HepG2 (cell line): ENCODE measurements around the gene KDELR3. TPM values are rescaled to one million over a fixed set of nuclear protein-coding genes. Genes with fewer than 3 reads are reported as not detected.

Experiments used
- ASH2L ChIP-seq: fragments of 300-600, 200-600 bp; sonication (generic); IDR thresholded peaks from 2 replicates; pipeline ENCODE4 v1.7.0; 2017; ENCODE audit warnings: low read depth, mild to moderate bottlenecking, moderate library complexity, mixed read lengths, low read length; ENCODE audit not compliant: insufficient read length
- ATAD3A ChIP-seq: sonication (generic); formaldehyde crosslinking; IDR thresholded peaks from 2 replicates; pipeline ENCODE4 v1.4.0; 2020; ENCODE audit warnings: missing genetic modification reagents
- CBFB ChIP-seq: sonication (generic); formaldehyde crosslinking; IDR thresholded peaks from 2 replicates; pipeline ENCODE4 v1.4.0; 2020; ENCODE audit warnings: missing genetic modification reagents
- GABPB1 ChIP-seq: IDR thresholded peaks from 2 replicates; pipeline ENCODE4 v1.6.1; 2016; ENCODE audit warnings: mild to moderate bottlenecking, missing genetic modification reagents, moderate library complexity, missing compliant biosample characterization
- HNRNPLL ChIP-seq: fragments of 200-400 bp; formaldehyde crosslinking; IDR thresholded peaks from 2 replicates; pipeline ENCODE4 v1.6.1; 2017; ENCODE audit warnings: mild to moderate bottlenecking, low read depth, low read length; ENCODE audit not compliant: poor library complexity, severe bottlenecking
- HOXA3 ChIP-seq: sonication (generic); formaldehyde crosslinking; IDR thresholded peaks from 2 replicates; pipeline ENCODE4 v1.5.0; 2020; ENCODE audit warnings: missing genetic modification reagents
- KAT7 ChIP-seq: IDR thresholded peaks from 2 replicates; pipeline ENCODE4 v1.6.1; 2018; ENCODE audit warnings: borderline replicate concordance, missing compliant biosample characterization
- KLF13 ChIP-seq: sonication (generic); formaldehyde crosslinking; IDR thresholded peaks from 2 replicates; pipeline ENCODE4 v1.4.0; 2020; ENCODE audit warnings: mild to moderate bottlenecking, missing genetic modification reagents
- NKX3-1 ChIP-seq: sonication (generic); formaldehyde crosslinking; IDR thresholded peaks from 2 replicates; pipeline ENCODE4 v1.5.0; 2020; ENCODE audit warnings: missing genetic modification reagents
- RBM39 ChIP-seq: fragments of 200-400 bp; formaldehyde crosslinking; IDR thresholded peaks from one replicate; pipeline ENCODE4 v1.6.1; 2018; ENCODE audit warnings: antibody characterized with exemption, mild to moderate bottlenecking, low read depth, low read length; ENCODE audit not compliant: poor library complexity, severe bottlenecking
- SNRNP70 ChIP-seq: fragments of 200-400 bp; formaldehyde crosslinking; IDR thresholded peaks from 2 replicates; pipeline ENCODE4 v1.6.1; 2017; ENCODE audit warnings: mild to moderate bottlenecking, low read depth, low read length, moderate library complexity
- SP2 ChIP-seq: sonication (generic); formaldehyde crosslinking; IDR thresholded peaks from 2 replicates; pipeline ENCODE4 v1.5.1; 2020; ENCODE audit warnings: mild to moderate bottlenecking, missing genetic modification reagents
- U2AF2 ChIP-seq: fragments of 200-400 bp; formaldehyde crosslinking; IDR thresholded peaks from 2 replicates; pipeline ENCODE4 v1.6.1; 2017; ENCODE audit warnings: low read depth, mild to moderate bottlenecking, low read length
- ZC3H13 ChIP-seq: sonication (generic); formaldehyde crosslinking; IDR thresholded peaks from 2 replicates; pipeline ENCODE4 v1.8.1; 2023; ENCODE audit warnings: mild to moderate bottlenecking, missing genetic modification reagents, moderate library complexity
- ZFP36L1 ChIP-seq: sonication (generic); formaldehyde crosslinking; IDR thresholded peaks from 2 replicates; pipeline ENCODE4 v1.8.0; 2022; ENCODE audit warnings: mild to moderate bottlenecking, missing genetic modification reagents, moderate library complexity
- ZNF225 ChIP-seq: sonication (generic); formaldehyde crosslinking; IDR thresholded peaks from 2 replicates; pipeline ENCODE4 v1.4.0; 2020; ENCODE audit warnings: mild to moderate bottlenecking, missing genetic modification reagents
- ZNF563 ChIP-seq: sonication (generic); formaldehyde crosslinking; IDR thresholded peaks from 2 replicates; pipeline ENCODE4 v1.8.0; 2022; ENCODE audit warnings: mild to moderate bottlenecking, moderate library complexity, missing genetic modification reagents
- ZNF720 ChIP-seq: sonication (generic); formaldehyde crosslinking; IDR thresholded peaks from 2 replicates; pipeline ENCODE4 v1.4.0; 2020; ENCODE audit warnings: missing genetic modification reagents
- ZNF776 ChIP-seq: sonication (generic); formaldehyde crosslinking; IDR thresholded peaks from 2 replicates; pipeline ENCODE4 v1.4.0; 2020; ENCODE audit warnings: mild to moderate bottlenecking, missing genetic modification reagents
- polyA plus RNA-seq, 8 experiments: library from polyadenylated mRNA; depleted of rRNA in 3 of 8; stranded (reverse) in 7 of 8; unstranded in 1 of 8; fragments of >200 nt; fragmentation: Illumina TruSeq in 4 of 8; extraction: Trizol in 4 of 8; gene quantifications; 2 replicates each; pipeline versions ENCODE4 v1.2.1 to v1.2.3, GENCODE V29; 2011 to 2016; ENCODE audit warnings: low read depth in 4 of 8, missing spikeins in 1 of 8, mixed read lengths in 1 of 8; ENCODE audit not compliant: insufficient read depth in 1 of 8
- total RNA-seq, 5 experiments: library from RNA; depleted of rRNA; stranded (reverse); fragments of >200 nt; fragmentation: Illumina TruSeq; extraction: Trizol; gene quantifications; 2 replicates each; pipeline ENCODE4 v1.2.3, GENCODE V29; 2016; ENCODE audit warnings: low read depth in 1 of 5
- TF ChIP-seq, protein P1 (sequence below): sonication (generic); formaldehyde crosslinking; IDR thresholded peaks from 2 replicates; pipeline ENCODE4 v1.4.0; 2020; ENCODE audit warnings: missing genetic modification reagents, mild to moderate bottlenecking, borderline replicate concordance
- TF ChIP-seq, protein P2 (sequence below): sonication (generic); formaldehyde crosslinking; IDR thresholded peaks from 2 replicates; pipeline ENCODE4 v1.9.0; 2021; ENCODE audit warnings: mild to moderate bottlenecking, missing genetic modification reagents

Gene KDELR3
- total and polyA plus RNA-seq, 2 of the 13 experiments (the other 11 are each of a cell fraction or from before 2014, with no cell fraction given): 24.2 to 65.7 TPM

DNA sequence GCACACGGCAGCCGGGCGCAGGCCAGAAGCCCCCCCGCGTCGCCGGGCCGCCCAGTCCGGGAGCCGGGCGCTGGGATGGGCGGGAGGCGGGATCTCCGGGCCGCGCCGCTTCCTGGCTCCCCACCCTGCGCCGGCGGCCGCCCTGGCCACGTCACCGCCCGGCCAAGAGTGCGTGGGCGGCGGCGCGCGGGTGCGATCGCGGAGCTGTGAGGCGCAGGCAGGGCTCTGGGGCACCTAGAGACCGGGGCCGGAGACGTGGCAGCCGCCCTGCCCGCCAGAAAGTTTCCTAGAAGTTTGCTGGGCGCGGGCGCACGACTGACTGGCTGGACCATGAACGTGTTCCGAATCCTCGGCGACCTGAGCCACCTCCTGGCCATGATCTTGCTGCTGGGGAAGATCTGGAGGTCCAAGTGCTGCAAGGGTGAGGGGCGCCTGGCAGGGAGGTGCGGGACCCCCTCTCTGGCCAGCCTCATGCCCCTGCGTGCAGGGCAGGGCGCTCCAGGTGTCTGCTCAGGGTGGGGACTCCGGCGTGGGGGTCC lies at the start of gene KDELR3 (continued):
- 0 out of 2 replicates have a peak, but pooled peaks have one; percentile 48 for TF ChIP-seq ZC3H13 (CRISPR knock-in tag)
- 0 out of 2 replicates have a peak, but pooled peaks have one; percentile 3 for TF ChIP-seq CBFB (CRISPR knock-in tag)
- no peak for TF ChIP-seq ASH2L
- TF ChIP-seq ZNF563 (CRISPR knock-in tag): peak; percentile 27; the same call in 1 of the 2 replicates
- TF ChIP-seq, protein P1, sequence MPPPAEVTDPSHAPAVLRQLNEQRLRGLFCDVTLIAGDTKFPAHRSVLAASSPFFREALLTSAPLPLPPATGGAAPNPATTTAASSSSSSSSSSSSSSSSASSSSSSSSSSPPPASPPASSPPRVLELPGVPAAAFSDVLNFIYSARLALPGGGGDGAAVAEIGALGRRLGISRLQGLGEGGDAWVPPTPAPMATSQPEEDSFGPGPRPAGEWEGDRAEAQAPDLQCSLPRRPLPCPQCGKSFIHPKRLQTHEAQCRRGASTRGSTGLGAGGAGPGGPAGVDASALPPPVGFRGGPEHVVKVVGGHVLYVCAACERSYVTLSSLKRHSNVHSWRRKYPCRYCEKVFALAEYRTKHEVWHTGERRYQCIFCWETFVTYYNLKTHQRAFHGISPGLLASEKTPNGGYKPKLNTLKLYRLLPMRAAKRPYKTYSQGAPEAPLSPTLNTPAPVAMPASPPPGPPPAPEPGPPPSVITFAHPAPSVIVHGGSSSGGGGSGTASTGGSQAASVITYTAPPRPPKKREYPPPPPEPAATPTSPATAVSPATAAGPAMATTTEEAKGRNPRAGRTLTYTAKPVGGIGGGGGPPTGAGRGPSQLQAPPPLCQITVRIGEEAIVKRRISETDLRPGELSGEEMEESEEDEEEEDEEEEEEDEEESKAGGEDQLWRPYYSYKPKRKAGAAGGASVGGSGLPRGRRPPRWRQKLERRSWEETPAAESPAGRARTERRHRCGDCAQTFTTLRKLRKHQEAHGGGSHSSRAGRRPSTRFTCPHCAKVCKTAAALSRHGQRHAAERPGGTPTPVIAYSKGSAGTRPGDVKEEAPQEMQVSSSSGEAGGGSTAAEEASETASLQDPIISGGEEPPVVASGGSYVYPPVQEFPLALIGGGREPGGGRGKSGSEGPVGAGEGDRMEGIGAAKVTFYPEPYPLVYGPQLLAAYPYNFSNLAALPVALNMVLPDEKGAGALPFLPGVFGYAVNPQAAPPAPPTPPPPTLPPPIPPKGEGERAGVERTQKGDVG (CRISPR knock-in tag): no peak
- TF ChIP-seq, protein P2, sequence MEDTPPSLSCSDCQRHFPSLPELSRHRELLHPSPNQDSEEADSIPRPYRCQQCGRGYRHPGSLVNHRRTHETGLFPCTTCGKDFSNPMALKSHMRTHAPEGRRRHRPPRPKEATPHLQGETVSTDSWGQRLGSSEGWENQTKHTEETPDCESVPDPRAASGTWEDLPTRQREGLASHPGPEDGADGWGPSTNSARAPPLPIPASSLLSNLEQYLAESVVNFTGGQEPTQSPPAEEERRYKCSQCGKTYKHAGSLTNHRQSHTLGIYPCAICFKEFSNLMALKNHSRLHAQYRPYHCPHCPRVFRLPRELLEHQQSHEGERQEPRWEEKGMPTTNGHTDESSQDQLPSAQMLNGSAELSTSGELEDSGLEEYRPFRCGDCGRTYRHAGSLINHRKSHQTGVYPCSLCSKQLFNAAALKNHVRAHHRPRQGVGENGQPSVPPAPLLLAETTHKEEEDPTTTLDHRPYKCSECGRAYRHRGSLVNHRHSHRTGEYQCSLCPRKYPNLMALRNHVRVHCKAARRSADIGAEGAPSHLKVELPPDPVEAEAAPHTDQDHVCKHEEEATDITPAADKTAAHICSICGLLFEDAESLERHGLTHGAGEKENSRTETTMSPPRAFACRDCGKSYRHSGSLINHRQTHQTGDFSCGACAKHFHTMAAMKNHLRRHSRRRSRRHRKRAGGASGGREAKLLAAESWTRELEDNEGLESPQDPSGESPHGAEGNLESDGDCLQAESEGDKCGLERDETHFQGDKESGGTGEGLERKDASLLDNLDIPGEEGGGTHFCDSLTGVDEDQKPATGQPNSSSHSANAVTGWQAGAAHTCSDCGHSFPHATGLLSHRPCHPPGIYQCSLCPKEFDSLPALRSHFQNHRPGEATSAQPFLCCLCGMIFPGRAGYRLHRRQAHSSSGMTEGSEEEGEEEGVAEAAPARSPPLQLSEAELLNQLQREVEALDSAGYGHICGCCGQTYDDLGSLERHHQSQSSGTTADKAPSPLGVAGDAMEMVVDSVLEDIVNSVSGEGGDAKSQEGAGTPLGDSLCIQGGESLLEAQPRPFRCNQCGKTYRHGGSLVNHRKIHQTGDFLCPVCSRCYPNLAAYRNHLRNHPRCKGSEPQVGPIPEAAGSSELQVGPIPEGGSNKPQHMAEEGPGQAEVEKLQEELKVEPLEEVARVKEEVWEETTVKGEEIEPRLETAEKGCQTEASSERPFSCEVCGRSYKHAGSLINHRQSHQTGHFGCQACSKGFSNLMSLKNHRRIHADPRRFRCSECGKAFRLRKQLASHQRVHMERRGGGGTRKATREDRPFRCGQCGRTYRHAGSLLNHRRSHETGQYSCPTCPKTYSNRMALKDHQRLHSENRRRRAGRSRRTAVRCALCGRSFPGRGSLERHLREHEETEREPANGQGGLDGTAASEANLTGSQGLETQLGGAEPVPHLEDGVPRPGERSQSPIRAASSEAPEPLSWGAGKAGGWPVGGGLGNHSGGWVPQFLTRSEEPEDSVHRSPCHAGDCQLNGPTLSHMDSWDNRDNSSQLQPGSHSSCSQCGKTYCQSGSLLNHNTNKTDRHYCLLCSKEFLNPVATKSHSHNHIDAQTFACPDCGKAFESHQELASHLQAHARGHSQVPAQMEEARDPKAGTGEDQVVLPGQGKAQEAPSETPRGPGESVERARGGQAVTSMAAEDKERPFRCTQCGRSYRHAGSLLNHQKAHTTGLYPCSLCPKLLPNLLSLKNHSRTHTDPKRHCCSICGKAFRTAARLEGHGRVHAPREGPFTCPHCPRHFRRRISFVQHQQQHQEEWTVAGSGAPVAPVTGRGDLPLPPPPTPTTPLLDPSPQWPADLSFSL (CRISPR knock-in tag): no peak
- no peak for TF ChIP-seq ZNF720
- TF ChIP-seq KLF13 (CRISPR knock-in tag): no peak
- TF ChIP-seq ZFP36L1 (CRISPR knock-in tag): no peak
- no peak for TF ChIP-seq U2AF2
- TF ChIP-seq HOXA3 (CRISPR knock-in tag): peak; percentile 75
- no peak for TF ChIP-seq ZNF225 (CRISPR knock-in tag)
- peak; percentile 54; the same call in 1 of the 2 replicates for TF ChIP-seq GABPB1 (CRISPR knock-in tag)
- TF ChIP-seq ZNF776: 0 out of 2 replicates have a peak, but pooled peaks have one; percentile 19
- peak; percentile 47; the same call in 1 of the 2 replicates for TF ChIP-seq KAT7 (CRISPR knock-in tag)
- no peak for TF ChIP-seq NKX3-1
- TF ChIP-seq SNRNP70: no peak
- TF ChIP-seq RBM39: no peak
- TF ChIP-seq ATAD3A: no peak
- peak; percentile 52 for TF ChIP-seq HNRNPLL
- TF ChIP-seq SP2 (CRISPR knock-in tag): 0 out of 2 replicates have a peak, but pooled peaks have one; percentile 23
